ENCODE results near the gene SLC9A8.
A peak's percentile ranks its signal among the peaks of the same experiment; 100 is the strongest.
"Not testable (repeated sequence)": the region's sequence is repeated elsewhere in the genome, so short reads cannot be mapped to it uniquely, and the experiment has no call there.

Gene SLC9A8

GRCh38 chr20:49796600-49797343 is 15.9 kb upstream of the SLC9A8 start:
- Mint-ChIP-seq H3K36me3 (ENCODE audit: low read depth) (no peaks in the 10 kb centered on the region), H3K4me3 (no peak overlapping the region), H3K9me3 (no peaks in the 10 kb centered on the region), H3K27me3 (peaks cover 3% of the 10 kb centered on the region), H3K27ac (no peak overlapping the region), H3K4me1 (ENCODE audit: low read depth) (peaks cover 34% of the 10 kb centered on the region)

GRCh38 chr20:49797344-49797615 is 15.3 kb upstream of the SLC9A8 start:
- H3K27ac Mint-ChIP-seq: no peak overlapping the region
- H3K9me3 Mint-ChIP-seq: no peaks in the 10 kb centered on the region
- H3K36me3 Mint-ChIP-seq (ENCODE audit: low read depth): no peaks in the 10 kb centered on the region
- H3K27me3 Mint-ChIP-seq: no peaks in the 10 kb centered on the region
- no peak overlapping the region for H3K4me3 Mint-ChIP-seq
- peaks cover 40% of the 10 kb centered on the region for H3K4me1 Mint-ChIP-seq (ENCODE audit: low read depth)

GRCh38 chr20:49798718-49799117 is 13.9 kb upstream of the SLC9A8 start:
- H3K4me3 Mint-ChIP-seq: no peak overlapping the region
- no peaks in the 10 kb centered on the region for H3K36me3 Mint-ChIP-seq (ENCODE audit: low read depth)
- peaks cover 48% of the 10 kb centered on the region for H3K4me1 Mint-ChIP-seq (ENCODE audit: low read depth)
- no peak overlapping the region for H3K27ac Mint-ChIP-seq
- H3K27me3 Mint-ChIP-seq: no peaks in the 10 kb centered on the region
- no peaks in the 10 kb centered on the region for H3K9me3 Mint-ChIP-seq

- Mint-ChIP-seq H3K9me3 (no peaks in the 10 kb centered on the region), H3K27me3 (no peaks in the 10 kb centered on the region), H3K4me3 (no peak overlapping the region), H3K4me1 (ENCODE audit: low read depth) (peaks cover 47% of the 10 kb centered on the region), H3K27ac (no peak overlapping the region), H3K36me3 (ENCODE audit: low read depth) (no peaks in the 10 kb centered on the region)
Measured at GRCh38 chr20:49799698-49800097, 12.9 kb upstream of the SLC9A8 start.

GRCh38 chr20:49803418-49803817 is 9.2 kb upstream of the SLC9A8 start:
- Mint-ChIP-seq H3K27ac (no peak overlapping the region), H3K4me1 (ENCODE audit: low read depth) (peaks cover 65% of the 10 kb centered on the region)

GRCh38 chr20:49804364-49804763 is 8.3 kb upstream of the SLC9A8 start:
- Mint-ChIP-seq H3K36me3 (ENCODE audit: low read depth) (no peaks in the 10 kb centered on the region), H3K9me3 (no peaks in the 10 kb centered on the region), H3K4me3 (no peak overlapping the region), H3K27ac (peak overlapping the region; percentile 76), H3K27me3 (no peaks in the 10 kb centered on the region), H3K4me1 (ENCODE audit: low read depth) (peaks cover 65% of the 10 kb centered on the region)

More at GRCh38 chr20:49803418-49803817, 9.2 kb upstream of the SLC9A8 start:
- no peaks in the 10 kb centered on the region for H3K36me3 Mint-ChIP-seq (ENCODE audit: low read depth)
- H3K27me3 Mint-ChIP-seq: no peaks in the 10 kb centered on the region
- H3K9me3 Mint-ChIP-seq: no peaks in the 10 kb centered on the region
- H3K4me3 Mint-ChIP-seq: no peak overlapping the region

- peak overlapping the region; percentile 16 for H3K4me3 Mint-ChIP-seq
- peak overlapping the region; percentile 45 for H3K27ac Mint-ChIP-seq
- H3K9me3 Mint-ChIP-seq; H3K27me3 Mint-ChIP-seq; H3K36me3 Mint-ChIP-seq (ENCODE audit: low read depth): not testable (repeated sequence)
- H3K4me1 Mint-ChIP-seq (ENCODE audit: low read depth): peaks cover 57% of the 10 kb centered on the region
Measured at GRCh38 chr20:49805224-49805876, 7.3 kb upstream of the SLC9A8 start.

GRCh38 chr20:49808753-49809152 is 3.9 kb upstream of the SLC9A8 start:
- H3K4me1 Mint-ChIP-seq (ENCODE audit: low read depth): peaks cover 52% of the 10 kb centered on the region
- no peak overlapping the region for H3K4me3 Mint-ChIP-seq
- H3K9me3 Mint-ChIP-seq: no peaks in the 10 kb centered on the region
- peaks cover 3% of the 10 kb centered on the region for H3K27me3 Mint-ChIP-seq
- H3K27ac Mint-ChIP-seq: no peak overlapping the region
- no peaks in the 10 kb centered on the region for H3K36me3 Mint-ChIP-seq (ENCODE audit: low read depth)

GRCh38 chr20:49809803-49810359 is 2.7 kb upstream of the SLC9A8 start:
- no peak overlapping the region for H3K27ac Mint-ChIP-seq
- no peak overlapping the region for H3K4me3 Mint-ChIP-seq
- peaks cover 54% of the 10 kb centered on the region for H3K4me1 Mint-ChIP-seq (ENCODE audit: low read depth)

GRCh38 chr20:49810491-49811190 is 2.0 kb upstream of the SLC9A8 start:
- H3K36me3 Mint-ChIP-seq (ENCODE audit: low read depth): peaks cover 9% of the 10 kb centered on the region
- H3K27ac Mint-ChIP-seq: no peak overlapping the region
- no peak overlapping the region for H3K4me3 Mint-ChIP-seq
- H3K9me3 Mint-ChIP-seq: no peaks in the 10 kb centered on the region
- peaks cover 54% of the 10 kb centered on the region for H3K4me1 Mint-ChIP-seq (ENCODE audit: low read depth)
- peaks cover 3% of the 10 kb centered on the region for H3K27me3 Mint-ChIP-seq

More at GRCh38 chr20:49809803-49810359, 2.7 kb upstream of the SLC9A8 start:
- Mint-ChIP-seq H3K36me3 (ENCODE audit: low read depth) (peaks cover under 1% of the 10 kb centered on the region), H3K27me3 (peaks cover 3% of the 10 kb centered on the region), H3K9me3 (no peaks in the 10 kb centered on the region)

- H3K4me3 Mint-ChIP-seq: peak overlapping the region; percentile 97
- H3K27ac Mint-ChIP-seq: peak overlapping the region; percentile 84
- peaks cover 18% of the 10 kb centered on the region for H3K36me3 Mint-ChIP-seq (ENCODE audit: low read depth)
- peaks cover 49% of the 10 kb centered on the region for H3K4me1 Mint-ChIP-seq (ENCODE audit: low read depth)
- H3K9me3 Mint-ChIP-seq: no peaks in the 10 kb centered on the region
- H3K27me3 Mint-ChIP-seq: peaks cover 3% of the 10 kb centered on the region
Measured at GRCh38 chr20:49811825-49812506, 662 bp upstream of the SLC9A8 start.

- H3K4me3 Mint-ChIP-seq: peak overlapping the region; percentile 97
- H3K27me3 Mint-ChIP-seq: peaks cover 3% of the 10 kb centered on the region
- peaks cover 44% of the 10 kb centered on the region for H3K4me1 Mint-ChIP-seq (ENCODE audit: low read depth)
- H3K9me3 Mint-ChIP-seq: no peaks in the 10 kb centered on the region
- peaks cover 33% of the 10 kb centered on the region for H3K36me3 Mint-ChIP-seq (ENCODE audit: low read depth)
- peak overlapping the region; percentile 96 for H3K27ac Mint-ChIP-seq
Measured at GRCh38 chr20:49813305-49813974, 812 bp downstream of the SLC9A8 start.

- no peaks in the 10 kb centered on the region for H3K9me3 Mint-ChIP-seq
- H3K4me3 Mint-ChIP-seq: peak overlapping the region; percentile 97
- peak overlapping the region; percentile 96 for H3K27ac Mint-ChIP-seq
- peaks cover 40% of the 10 kb centered on the region for H3K36me3 Mint-ChIP-seq (ENCODE audit: low read depth)
- H3K27me3 Mint-ChIP-seq: peaks cover 3% of the 10 kb centered on the region
- peaks cover 47% of the 10 kb centered on the region for H3K4me1 Mint-ChIP-seq (ENCODE audit: low read depth)
Measured at GRCh38 chr20:49814057-49814694, 1.5 kb downstream of the SLC9A8 start.

- H3K27me3 Mint-ChIP-seq: no peaks in the 10 kb centered on the region
- H3K27ac Mint-ChIP-seq: no peak overlapping the region
- peaks cover 63% of the 10 kb centered on the region for H3K4me1 Mint-ChIP-seq (ENCODE audit: low read depth)
- peaks cover 79% of the 10 kb centered on the region for H3K36me3 Mint-ChIP-seq (ENCODE audit: low read depth)
- no peaks in the 10 kb centered on the region for H3K9me3 Mint-ChIP-seq
- no peak overlapping the region for H3K4me3 Mint-ChIP-seq
Measured at GRCh38 chr20:49818816-49819215, 6.2 kb downstream of the SLC9A8 start.
